HG03442 (cell line): ENCODE data around the gene IMMP2L.
A peak's percentile ranks its signal among the peaks of the same experiment; 100 is the strongest.
"Not testable (repeated sequence)": the region's sequence is repeated elsewhere in the genome, so short reads cannot be mapped to it uniquely, and the experiment has no call there.

Experiments used
- ATAC-seq: cut with Tn5 transposase; IDR thresholded peaks from one replicate; pipeline ENCODE4 v1.9.1; 2021; ENCODE audit warnings: mild to moderate bottlenecking, moderate library complexity; ENCODE audit not compliant: unreplicated experiment

IMMP2L gene

GRCh38 chr7:111510584-111511378 lies 51.5 kb downstream of the IMMP2L start:
- ATAC-seq = no peak

GRCh38 chr7:111510062-111510461 lies 52.2 kb downstream of the IMMP2L start:
- ATAC-seq = no peak

GRCh38 chr7:111509288-111509687 lies 53.0 kb downstream of the IMMP2L start:
- ATAC-seq = no peak

- peak; percentile 94 for ATAC-seq
Observed at GRCh38 chr7:111508387-111508786, 53.9 kb downstream of the IMMP2L start.

- not testable (repeated sequence) for ATAC-seq
Observed at GRCh38 chr7:111505422-111505821, 56.9 kb downstream of the IMMP2L start.

- ATAC-seq = not testable (repeated sequence)
Observed at GRCh38 chr7:111501799-111502198, 60.5 kb downstream of the IMMP2L start.

- ATAC-seq = no peak
Observed at GRCh38 chr7:111499027-111499426, 63.3 kb downstream of the IMMP2L start.

GRCh38 chr7:111498391-111499007 lies 63.8 kb downstream of the IMMP2L start:
- no peak for ATAC-seq

- no peak for ATAC-seq
Observed at GRCh38 chr7:111495173-111495810, 67.0 kb downstream of the IMMP2L start.

- no peak for ATAC-seq
Observed at GRCh38 chr7:111492234-111492633, 70.1 kb downstream of the IMMP2L start.

GRCh38 chr7:111486472-111487142 lies 75.7 kb downstream of the IMMP2L start:
- peak; percentile 63 for ATAC-seq

GRCh38 chr7:111485701-111486380 lies 76.5 kb downstream of the IMMP2L start:
- ATAC-seq = no peak

- ATAC-seq = no peak
Observed at GRCh38 chr7:111483078-111483477, 79.2 kb downstream of the IMMP2L start.

- no peak for ATAC-seq
Observed at GRCh38 chr7:111477462-111478225, 84.6 kb downstream of the IMMP2L start.

- ATAC-seq = no peak
Observed at GRCh38 chr7:111476586-111477293, 85.6 kb downstream of the IMMP2L start.

GRCh38 chr7:111475959-111476358 lies 86.3 kb downstream of the IMMP2L start:
- ATAC-seq = no peak

- ATAC-seq = no peak
Observed at GRCh38 chr7:111475419-111475748, 86.9 kb downstream of the IMMP2L start.

GRCh38 chr7:111474723-111475418 lies 87.4 kb downstream of the IMMP2L start:
- no peak for ATAC-seq
